Heart right ventricle (tissue), 16 donors: ENCODE data around the gene WNT5B. TPM values are rescaled to one million over a fixed set of nuclear protein-coding genes. Genes with fewer than 3 reads are reported as not detected.

Experiments
- ATAC-seq, 8 donors: fragments of 200-7000 bp; cut with Tn5 transposase; one replicate each; pipeline ENCODE4 v1.9.1; 2020; ENCODE audit warnings: mild to moderate bottlenecking in 8 of 8, moderate library complexity in 8 of 8, moderate number of reproducible peaks in 1 of 8
- DNase-seq, 2 donors: peaks; one replicate each; pipeline ENCODE4 v3.0.0-alpha.2; 2020
- H3K27ac ChIP-seq, 10 donors: fragments of 200-600 bp; sonication (generic) in 2 of 10; one replicate each; pipeline versions ENCODE4 v1.5.0 to v1.8.0; 2020 to 2022; ENCODE audit warnings: mild to moderate bottlenecking in 3 of 10
- H3K27me3 ChIP-seq, 7 donors: fragments of 200-600 bp; one replicate each; pipeline ENCODE4 v1.8.0; 2021 to 2022; ENCODE audit warnings: mild to moderate bottlenecking in 2 of 7
- H3K36me3 ChIP-seq, 9 donors: fragments of 200-600 bp; sonication (generic) in 1 of 9; one replicate each; pipeline versions ENCODE4 v1.5.0 to v1.8.0; 2020 to 2022; ENCODE audit warnings: mild to moderate bottlenecking in 2 of 9
- H3K4me1 ChIP-seq, 9 donors: fragments of 200-600 bp; sonication (generic) in 1 of 9; one replicate each; pipeline versions ENCODE4 v1.5.0 to v1.8.0; 2020 to 2022; ENCODE audit warnings: mild to moderate bottlenecking in 4 of 9
- H3K4me3 ChIP-seq, 10 donors: fragments of 200-600 bp; sonication (generic) in 2 of 10; one replicate each; pipeline versions ENCODE4 v1.5.0 to v1.8.0; 2020 to 2022; ENCODE audit warnings: mild to moderate bottlenecking in 7 of 10, moderate library complexity in 2 of 10
- H3K9me3 ChIP-seq, 11 donors: fragments of 200-600 bp in 10 of 11; sonication (generic) in 2 of 11; one replicate each; pipeline versions ENCODE4 v1.5.0 to v1.8.0; 2013 to 2022; ENCODE audit warnings: mild to moderate bottlenecking in 2 of 11, control low read depth in 1 of 11, moderate library complexity in 1 of 11
- WGBS, 2 donors: extraction: QIAGEN DNeasy Blood & Tissue Kit; methylation state at CpG; one replicate each; pipeline ENCODE4 v1.1.7; 2013; ENCODE audit warnings: inconsistent platforms in 1 of 2; 5-methylcytosine and 5-hydroxymethylcytosine counted together
- intact Hi-C, 10 donors: fragments of 100-400 bp; cut with DNase I; formaldehyde crosslinking; loops; one replicate each; pipeline versions ENCODE4 v1.11.1 to v1.14.2; 2022
- polyA plus RNA-seq, 2 donors: library from polyadenylated mRNA; stranded (reverse); fragments of 200-250 nt; gene quantifications; one replicate each; pipeline ENCODE4 v1.2.3, GENCODE V29; 2013
- total RNA-seq, 10 donors: library from RNA; stranded (reverse); fragmentation: NEBNext Ultra II Directional in 3 of 10; extraction: Animal tissue kit (Norgen Biotek cat#: 25700) in 3 of 10; gene quantifications; one replicate each; pipeline versions ENCODE4 v1.2.1 to v1.2.4, GENCODE V29; 2021 to 2023
- TF ChIP-seq, protein P1 (sequence below), 9 donors: fragments of 200-600 bp; sonication (generic) in 2 of 9; IDR thresholded peaks; one replicate each; pipeline versions ENCODE4 v1.5.0 to v1.8.0; 2021 to 2022; ENCODE audit warnings: antibody characterized with exemption in 9 of 9, mild to moderate bottlenecking in 5 of 9, moderate library complexity in 1 of 9
- donor health status: Arrhythmogenic right ventricular cardiomyopathy.
- donor health status: ischemic (EF 13 %, LVEDD 7.1; RV severe dilation, severe dysfunction).
- donor health status: healthy with polysubstance abuse.
- donor health status: DM: no; HTN: yes; CAD: no.
- donor health status: DM: no; HTN: no; CAD: no.
- donor health status: ischemic (EF 25% LVEDD 6.9; RV normal size, moderate dysfunction).
- donor health status: ischemic (EF 25% LVEDD 5.7; RV mildly dilated, moderate dysfunction).
- donor health status: healthy.
- donor health status: DM: yes; HTN: yes; CAD: no.
- donor health status: Ischemic cardiomyopathy.
- donor health status: ischemic (EF 35%, LVEDD 5.7; RV mildly dilated, moderate dysfunction).
- donor health status: nonischemic (EF 11% LVEDD 7.7; RV severe dilation, severe dysfunction).
- donor health status: DM: yes; HTN: yes; CAD: no.
- donor health status: PGD.
- donor health status: ischemic (EF 29% LVEDD 5.4; RV normal size, mild dysfunction).
- donor health status: nonischemic (EF 23%, LVEDD 6.1; RV moderate dilation, normal function).

Gene WNT5B
- total and polyA plus RNA-seq, 12 donors = 0.34 to 2.5 (median 1.6) TPM

GRCh38 chr12:1645819-1646218, 16.8 kb downstream of the WNT5B start:
- no peak overlapping the region for H3K27ac ChIP-seq
- no peaks in the 10 kb centered on the region for H3K9me3 ChIP-seq
- TF ChIP-seq, protein P1, sequence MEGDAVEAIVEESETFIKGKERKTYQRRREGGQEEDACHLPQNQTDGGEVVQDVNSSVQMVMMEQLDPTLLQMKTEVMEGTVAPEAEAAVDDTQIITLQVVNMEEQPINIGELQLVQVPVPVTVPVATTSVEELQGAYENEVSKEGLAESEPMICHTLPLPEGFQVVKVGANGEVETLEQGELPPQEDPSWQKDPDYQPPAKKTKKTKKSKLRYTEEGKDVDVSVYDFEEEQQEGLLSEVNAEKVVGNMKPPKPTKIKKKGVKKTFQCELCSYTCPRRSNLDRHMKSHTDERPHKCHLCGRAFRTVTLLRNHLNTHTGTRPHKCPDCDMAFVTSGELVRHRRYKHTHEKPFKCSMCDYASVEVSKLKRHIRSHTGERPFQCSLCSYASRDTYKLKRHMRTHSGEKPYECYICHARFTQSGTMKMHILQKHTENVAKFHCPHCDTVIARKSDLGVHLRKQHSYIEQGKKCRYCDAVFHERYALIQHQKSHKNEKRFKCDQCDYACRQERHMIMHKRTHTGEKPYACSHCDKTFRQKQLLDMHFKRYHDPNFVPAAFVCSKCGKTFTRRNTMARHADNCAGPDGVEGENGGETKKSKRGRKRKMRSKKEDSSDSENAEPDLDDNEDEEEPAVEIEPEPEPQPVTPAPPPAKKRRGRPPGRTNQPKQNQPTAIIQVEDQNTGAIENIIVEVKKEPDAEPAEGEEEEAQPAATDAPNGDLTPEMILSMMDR (IDR thresholded peaks at IDR 0.05) = no peak
- no peak for DNase-seq
- H3K4me3 ChIP-seq = no peak overlapping the region
- peaks cover 8 to 48% (median 29%) of the 10 kb centered on the region in 9 donors for H3K4me1 ChIP-seq
- H3K36me3 ChIP-seq = peaks cover 0 to 10% (median 0%) of the 10 kb centered on the region in 9 donors
- H3K27me3 ChIP-seq = no peaks in the 10 kb centered on the region
- intact Hi-C loops = loop anchor here in 2 of 10 donors (5.0 to 10.0 kb wide), 2 partner anchors 289 to 291 kb away; no protein-coding TSS in a partner anchor
- WGBS, 2 donors = 97% methylated on average over 29 of the region's 29 CpGs
- peak in 1 of 8 donors; percentile 31 for ATAC-seq

GRCh38 chr12:1646569-1647284, 17.7 kb downstream of the WNT5B start:
- H3K4me3 ChIP-seq = no peak overlapping the region
- intact Hi-C loops = loop anchor here in 2 of 10 donors (5.0 to 10.0 kb wide), 2 partner anchors 288 to 291 kb away; no protein-coding TSS in a partner anchor
- no peak for DNase-seq
- H3K9me3 ChIP-seq = no peaks in the 10 kb centered on the region
- TF ChIP-seq, protein P1 (IDR thresholded peaks at IDR 0.05) = no peak
- 86 to 94% methylated on average over 21 of the region's 21 CpGs for WGBS, 2 donors
- no peaks in the 10 kb centered on the region for H3K27me3 ChIP-seq
- peaks cover 8 to 57% (median 34%) of the 10 kb centered on the region in 9 donors for H3K4me1 ChIP-seq
- peaks cover 0 to 10% (median 0%) of the 10 kb centered on the region in 9 donors for H3K36me3 ChIP-seq
- H3K27ac ChIP-seq = no peak overlapping the region
- ATAC-seq = no peak

DNA sequence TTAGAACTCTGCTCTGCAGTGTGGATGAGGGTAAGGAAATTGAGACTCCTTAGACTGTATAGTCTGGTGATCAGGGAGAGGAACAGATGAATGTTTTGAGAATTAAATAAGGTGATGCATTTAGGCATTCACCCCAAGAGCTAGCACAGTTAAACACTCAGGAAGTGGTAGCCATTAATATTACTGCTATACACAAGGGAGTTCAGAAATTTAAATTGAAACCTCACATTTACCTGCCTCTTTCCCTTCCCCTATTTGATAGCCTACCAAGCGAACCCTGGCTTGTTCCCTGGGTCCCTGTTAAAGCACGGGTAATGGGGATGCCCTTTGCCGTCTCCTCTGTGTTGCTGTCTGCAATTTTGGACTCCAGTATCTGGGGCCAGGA, 18.2 kb downstream of the WNT5B start:
- Histone ChIP-seq H3K27me3 (no peaks in the 10 kb centered on the region), H3K4me1 (peaks cover 8 to 59% (median 34%) of the 10 kb centered on the region in 9 donors), H3K27ac (no peak overlapping the region), H3K36me3 (peaks cover 0 to 10% (median 0%) of the 10 kb centered on the region in 9 donors), H3K4me3 (no peak overlapping the region), H3K9me3 (no peaks in the 10 kb centered on the region)
- ATAC-seq = no peak
- TF ChIP-seq, protein P1 (IDR thresholded peaks at IDR 0.05) = no peak
- DNase-seq = no peak
- intact Hi-C loops = loop anchor here in 2 of 10 donors (5.0 to 10.0 kb wide), 2 partner anchors 288 to 290 kb away; no protein-coding TSS in a partner anchor
- WGBS, 2 donors = 93 to 98% methylated on average over 3 of the region's 3 CpGs

DNA sequence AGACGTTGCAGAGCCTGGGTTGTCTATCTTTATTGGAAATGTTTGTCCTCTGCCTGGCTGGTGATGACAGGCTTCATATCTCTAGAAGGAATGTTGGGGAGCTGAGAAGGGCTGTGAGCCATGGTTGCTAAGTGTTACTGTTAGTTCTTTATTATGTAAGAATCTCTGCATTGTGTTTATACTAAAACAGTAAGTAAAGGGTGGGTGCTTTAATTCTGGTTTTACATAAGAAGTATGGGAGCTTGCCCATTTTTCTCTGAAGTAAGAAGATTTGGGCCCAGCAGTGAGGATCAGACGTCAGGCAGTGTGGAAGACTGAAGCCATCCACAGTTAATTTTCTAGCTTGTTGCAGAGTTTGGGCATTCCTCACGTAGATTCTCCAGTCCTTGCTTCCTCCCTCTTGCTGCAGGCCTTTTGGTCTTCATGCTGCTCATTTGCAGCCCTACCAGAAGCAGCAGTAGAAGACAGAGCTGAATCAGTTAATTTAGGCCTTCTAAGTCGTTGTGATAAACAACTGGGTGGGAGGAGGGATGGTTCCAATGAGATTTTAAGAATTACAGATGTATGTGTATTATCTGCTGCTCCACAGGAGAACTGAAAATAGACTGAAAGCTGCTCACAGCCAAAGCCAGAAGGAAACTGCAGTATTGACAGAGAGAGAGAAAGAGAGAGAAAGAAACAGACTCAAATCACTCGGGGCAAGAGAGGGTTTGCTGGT, 21.4 kb downstream of the WNT5B start:
- H3K4me1 ChIP-seq = peaks cover 5 to 35% (median 22%) of the 10 kb centered on the region in 9 donors
- H3K27ac ChIP-seq = peak overlapping the region; percentile 2 to 75 (median 61)
- no peaks in the 10 kb centered on the region for H3K27me3 ChIP-seq
- intact Hi-C loops = loop anchor here in 6 of 10 donors (5.0 kb wide), 1 partner anchor 287 kb away; no protein-coding TSS in a partner anchor
- DNase-seq (no peak), ATAC-seq (peak; percentile 49 to 82 (median 72))
- H3K4me3 ChIP-seq = no peak overlapping the region
- H3K36me3 ChIP-seq = peaks cover 0 to 10% (median 0%) of the 10 kb centered on the region in 9 donors
- TF ChIP-seq, protein P1 (IDR thresholded peaks at IDR 0.05) = no peak
- H3K9me3 ChIP-seq = no peaks in the 10 kb centered on the region
- WGBS, 2 donors = 9 to 19% methylated on average over 5 of the region's 5 CpGs
